A673 (cell line): ENCODE data around the gene FAM50B. TPM values are rescaled to one million over a fixed set of nuclear protein-coding genes. Genes with fewer than 3 reads are reported as not detected.

Experiments
- BruUV-seq: library from RNA; stranded (reverse); fragments of 400-500 nt; replicated peaks from 2 replicates; lab custom pipeline; 2021; lab: Mats Ljungman, UMichigan
- CTCF ChIA-PET: fragments of 300-600 bp; sonication (Branson Sonifier 250); formaldehyde crosslinking; loops from one replicate; lab custom pipeline; 2022; ENCODE audit warnings: antibody characterized with exemption; lab: Charles Lee
- POLR2A ChIA-PET: fragments of 300-600 bp; sonication (Branson Sonifier 250); formaldehyde crosslinking; loops from one replicate; lab custom pipeline; 2022; ENCODE audit warnings: antibody characterized with exemption; ENCODE audit not compliant: low non-redundant PET; lab: Charles Lee
- DNase-seq: peaks from one replicate; pipeline ENCODE4 v3.0.0-alpha.2; 2015; ENCODE audit warnings: low spot score
- H3K27ac ChIP-seq: fragments of 200-600 bp; sonication (generic); 2 replicates; pipeline ENCODE4 v1.5.1; 2016; ENCODE audit warnings: mixed run types, low read depth, mild to moderate bottlenecking, mixed read lengths, antibody characterized with exemption, low read length; ENCODE audit not compliant: poor library complexity, severe bottlenecking
- H3K27me3 ChIP-seq: fragments of 200-600 bp; sonication (generic); replicated peaks from 2 replicates; pipeline ENCODE4 v1.6.1; 2017; ENCODE audit warnings: mixed run types, low read depth, mild to moderate bottlenecking, mixed read lengths, antibody characterized with exemption, low read length; ENCODE audit not compliant: insufficient read depth, poor library complexity
- H3K36me3 ChIP-seq: fragments of 200-600 bp; sonication (generic); 2 replicates; pipeline ENCODE4 v1.6.1; 2016; ENCODE audit warnings: mixed run types, mild to moderate bottlenecking, mixed read lengths, antibody characterized with exemption, low read length; ENCODE audit not compliant: insufficient read depth, poor library complexity, severe bottlenecking
- H3K4me1 ChIP-seq: fragments of 200-600 bp; sonication (generic); 2 replicates; pipeline ENCODE4 v1.6.1; 2017; ENCODE audit warnings: mixed run types, mild to moderate bottlenecking, mixed read lengths, antibody characterized with exemption, low read length; ENCODE audit not compliant: insufficient read depth, poor library complexity, severe bottlenecking
- H3K4me3 ChIP-seq: fragments of 200-600 bp; sonication (generic); 2 replicates; pipeline ENCODE4 v1.5.1; 2016; ENCODE audit warnings: low read depth, mixed run types, mild to moderate bottlenecking, mixed read lengths, low read length; ENCODE audit not compliant: poor library complexity, severe bottlenecking
- H3K9me3 ChIP-seq: fragments of 200-600 bp; sonication (generic); 2 replicates; pipeline ENCODE4 v1.6.1; 2016; ENCODE audit warnings: mixed run types, low read depth, mild to moderate bottlenecking, mixed read lengths, antibody characterized with exemption, low read length; ENCODE audit not compliant: poor library complexity, severe bottlenecking
- EZH2 ChIP-seq: fragments of 200-600 bp; sonication (generic); IDR thresholded peaks from 2 replicates; pipeline ENCODE4 v1.6.1; 2017; ENCODE audit warnings: borderline replicate concordance, low read depth, mild to moderate bottlenecking, mixed read lengths, antibody characterized with exemption, low read length; ENCODE audit not compliant: poor library complexity, severe bottlenecking
- intact Hi-C: fragments of 100-400 bp; cut with micrococcal nuclease; formaldehyde crosslinking; loops from one replicate; pipeline ENCODE4 v1.10.0; 2022; ENCODE audit not compliant: unreplicated experiment
- total RNA-seq: library from RNA; stranded (reverse); gene quantifications from 2 replicates; pipeline ENCODE4 v1.2.3, GENCODE V29; 2021
- TF ChIP-seq, protein P1 (sequence below): fragments of 300-800, 200-600 bp; sonication (generic); conservative IDR thresholded peaks from 2 replicates; pipeline ENCODE4 v1.5.1; 2017; ENCODE audit warnings: low read depth, mild to moderate bottlenecking, antibody characterized with exemption, low read length, moderate library complexity, mixed read lengths

The FAM50B gene
- total RNA-seq, 1 experiment from 2014 or later: 10.1 TPM

DNA sequence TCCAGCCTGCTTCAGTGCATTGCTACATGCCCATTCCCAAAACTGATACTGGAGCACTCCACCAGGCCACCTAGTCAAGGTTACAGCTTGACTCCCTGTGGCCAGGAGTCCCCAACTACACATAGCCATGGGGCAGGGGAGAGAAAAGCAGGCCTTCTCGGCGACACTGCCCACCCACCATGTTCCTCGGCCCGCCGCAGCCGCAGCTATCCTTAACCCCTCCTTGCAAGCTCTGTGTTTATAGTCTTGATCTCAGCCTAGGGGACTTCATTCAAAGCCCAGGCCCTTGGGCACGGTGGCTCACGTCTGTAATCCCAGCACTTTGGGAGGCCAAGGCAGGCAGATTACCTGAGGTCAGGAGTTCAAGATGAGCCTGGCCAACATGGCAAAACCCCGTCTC, 39.2 kb upstream of the FAM50B start:
- TF ChIP-seq, protein P1, sequence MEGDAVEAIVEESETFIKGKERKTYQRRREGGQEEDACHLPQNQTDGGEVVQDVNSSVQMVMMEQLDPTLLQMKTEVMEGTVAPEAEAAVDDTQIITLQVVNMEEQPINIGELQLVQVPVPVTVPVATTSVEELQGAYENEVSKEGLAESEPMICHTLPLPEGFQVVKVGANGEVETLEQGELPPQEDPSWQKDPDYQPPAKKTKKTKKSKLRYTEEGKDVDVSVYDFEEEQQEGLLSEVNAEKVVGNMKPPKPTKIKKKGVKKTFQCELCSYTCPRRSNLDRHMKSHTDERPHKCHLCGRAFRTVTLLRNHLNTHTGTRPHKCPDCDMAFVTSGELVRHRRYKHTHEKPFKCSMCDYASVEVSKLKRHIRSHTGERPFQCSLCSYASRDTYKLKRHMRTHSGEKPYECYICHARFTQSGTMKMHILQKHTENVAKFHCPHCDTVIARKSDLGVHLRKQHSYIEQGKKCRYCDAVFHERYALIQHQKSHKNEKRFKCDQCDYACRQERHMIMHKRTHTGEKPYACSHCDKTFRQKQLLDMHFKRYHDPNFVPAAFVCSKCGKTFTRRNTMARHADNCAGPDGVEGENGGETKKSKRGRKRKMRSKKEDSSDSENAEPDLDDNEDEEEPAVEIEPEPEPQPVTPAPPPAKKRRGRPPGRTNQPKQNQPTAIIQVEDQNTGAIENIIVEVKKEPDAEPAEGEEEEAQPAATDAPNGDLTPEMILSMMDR: no peak
- no peak for TF ChIP-seq EZH2
- Histone ChIP-seq H3K27me3 (no peaks in the 10 kb centered on the region), H3K27ac (no peak overlapping the region), H3K36me3 (no peaks in the 10 kb centered on the region), H3K4me1 (peaks cover 7% of the 10 kb centered on the region), H3K4me3 (no peak overlapping the region), H3K9me3 (no peaks in the 10 kb centered on the region)
- no TSS peak for BruUV-seq
- CTCF ChIA-PET: no interaction called here
- POLR2A ChIA-PET: no interaction called here
- intact Hi-C loops: no loop called here
- DNase-seq: no peak

DNA sequence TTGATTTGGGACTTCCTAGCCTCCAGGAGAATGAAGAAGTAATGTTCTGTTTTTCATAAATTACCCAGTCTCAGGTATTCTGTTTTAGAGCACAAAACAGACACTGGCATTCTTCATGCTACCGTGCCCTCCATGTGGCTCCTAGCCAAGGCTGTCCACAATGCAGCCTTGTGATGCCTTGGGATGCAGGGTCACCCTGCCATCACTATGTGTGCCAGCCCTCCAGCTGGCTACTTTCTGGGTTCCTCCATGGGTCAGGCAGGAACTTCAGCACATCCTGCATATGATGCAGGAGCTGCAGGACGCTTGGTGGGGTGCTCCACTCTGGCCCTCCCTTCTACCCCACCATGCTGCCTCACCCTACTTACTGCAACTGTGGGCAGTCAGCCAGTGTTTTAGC, 38.0 kb upstream of the FAM50B start:
- H3K4me3 ChIP-seq: no peak overlapping the region
- DNase-seq: no peak
- H3K27me3 ChIP-seq: no peaks in the 10 kb centered on the region
- H3K36me3 ChIP-seq: no peaks in the 10 kb centered on the region
- no peaks in the 10 kb centered on the region for H3K9me3 ChIP-seq
- POLR2A ChIA-PET: no interaction called here
- CTCF ChIA-PET: no interaction called here
- TF ChIP-seq EZH2: no peak
- TF ChIP-seq, protein P1: no peak
- intact Hi-C loops: no loop called here
- no peak overlapping the region for H3K27ac ChIP-seq
- peaks cover 7% of the 10 kb centered on the region for H3K4me1 ChIP-seq
- no TSS peak for BruUV-seq

DNA sequence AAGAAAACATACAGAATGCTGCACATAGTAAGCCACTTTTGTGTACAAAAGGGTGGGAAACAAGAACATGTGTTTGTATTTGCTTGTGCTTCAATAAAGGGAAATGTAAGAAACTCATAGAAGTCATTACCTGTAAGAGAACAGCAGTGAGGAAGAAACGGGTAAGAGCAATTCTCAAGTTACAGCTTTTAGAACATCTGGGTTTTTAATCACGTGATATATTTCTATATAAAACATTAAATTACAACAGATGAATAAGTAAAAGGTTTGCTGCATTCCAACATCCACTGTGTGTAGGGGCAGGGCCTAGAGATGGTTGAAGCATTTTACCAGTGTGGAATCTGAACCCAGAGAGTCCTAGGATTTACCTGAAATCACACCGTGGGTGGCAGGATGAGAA, 36.6 kb upstream of the FAM50B start:
- ChIA-PET POLR2A (no interaction called here), CTCF (no interaction called here)
- no TSS peak for BruUV-seq
- H3K4me3 ChIP-seq: no peak overlapping the region
- no peak overlapping the region for H3K27ac ChIP-seq
- intact Hi-C loops: no loop called here
- peaks cover 7% of the 10 kb centered on the region for H3K4me1 ChIP-seq
- no peak for DNase-seq
- H3K27me3 ChIP-seq: no peaks in the 10 kb centered on the region
- no peaks in the 10 kb centered on the region for H3K9me3 ChIP-seq
- no peaks in the 10 kb centered on the region for H3K36me3 ChIP-seq
- TF ChIP-seq, protein P1: no peak
